Measurements from ENCODE around the gene PLBD1. TPM values are rescaled to one million over a fixed set of nuclear protein-coding genes. Genes with fewer than 3 reads are reported as not detected.

Gene PLBD1
- polyA plus RNA-seq, 2 of the 4 experiments (the other 2 are of a cell fraction) = 4.9 to 10.3 TPM

- no peak overlapping the region for H3K4me3 ChIP-seq
- 49% methylated on average over 3 of the region's 3 CpGs for WGBS (ENCODE audit: missing lambda C conversion rate)
- H3K9me3 ChIP-seq = no peaks in the 10 kb centered on the region; the same call in 2 of the 3 replicates
- no peak for ATAC-seq
- no peak overlapping the region for H3K27ac ChIP-seq
- DNase-seq (ENCODE audit: low read depth in 1 of 2, low spot score in 1 of 2) = no peak
- no peaks in the 10 kb centered on the region for H3K4me1 ChIP-seq
- no peak for FAIRE-seq
- no peak overlapping the region for H3K4me2 ChIP-seq
- POLR2A ChIA-PET = no interaction called here
- CTCF ChIA-PET = interaction anchor here (0.6 to 1.6 kb wide), 3 partner anchors 41 to 1044 kb away, joined by 3 to 8 read pairs (median 3); no protein-coding TSS in a partner anchor
- no peak for TF ChIP-seq ZFP36 (IDR thresholded peaks at IDR 0.05; ENCODE audit: borderline replicate concordance, partially characterized antibody)
- no peak for TF ChIP-seq KDM1A (IDR thresholded peaks at IDR 0.05; ENCODE audit: low read depth)
- TF ChIP-seq TFCP2L1 (CRISPR knock-in tag; IDR thresholded peaks at IDR 0.05) = no peak
- no peak for TF ChIP-seq NR3C1 (IDR thresholded peaks at IDR 0.05)
These were observed 44.0 kb upstream of the PLBD1 start for GRCh38 chr12:14611640-14612203.

- DNase-seq (ENCODE audit: low read depth in 1 of 2, low spot score in 1 of 2) (no peak), ATAC-seq (no peak), FAIRE-seq (no peak)
- ChIA-PET POLR2A (no interaction called here), CTCF (interaction anchor here (0.6 kb wide), 1 partner anchor 33 kb away, joined by 7 read pairs; no protein-coding TSS in a partner anchor)
- TF ChIP-seq ATOH8 (CRISPR knock-in tag; IDR thresholded peaks at IDR 0.05; ENCODE audit: low read depth) (no peak), CBX8 (IDR thresholded peaks at IDR 0.05) (no peak), CBX2 (IDR thresholded peaks at IDR 0.05; ENCODE audit: borderline replicate concordance, low read depth) (no peak), E2F6 (IDR thresholded peaks at IDR 0.05; ENCODE audit: borderline replicate concordance, low read depth) (no peak), CHD2 (IDR thresholded peaks at IDR 0.05; ENCODE audit: low read length, partially characterized antibody) (no peak), TP53 (CRISPR knock-in tag; IDR thresholded peaks at IDR 0.05) (no peak), HES2 (IDR thresholded peaks at IDR 0.05) (no peak), SREBF2 (IDR thresholded peaks at IDR 0.05) (no peak), ZNF302 (CRISPR knock-in tag; IDR thresholded peaks at IDR 0.05) (no peak), CTCF (IDR thresholded peaks at IDR 0.05) (no peak), MYC (IDR thresholded peaks at IDR 0.05; ENCODE audit: borderline replicate concordance, low read length) (no peak), ZC3H11A (IDR thresholded peaks at IDR 0.05) (no peak), RAD21 (conservative IDR thresholded peaks at IDR 0.05 in 1 of 2, IDR thresholded peaks at IDR 0.05 in 1 of 2) (no peak), HMGXB4 (CRISPR knock-in tag; IDR thresholded peaks at IDR 0.05; ENCODE audit: borderline replicate concordance) (no peak), SMC3 (IDR thresholded peaks at IDR 0.05) (no peak), JUN (IDR thresholded peaks at IDR 0.05) (no peak), JUNB (IDR thresholded peaks at IDR 0.05) (no peak), FOSL2 (IDR thresholded peaks at IDR 0.05) (no peak), FOSL2 (CRISPR knock-in tag; IDR thresholded peaks at IDR 0.05) (no peak)
- Histone ChIP-seq H3K4me3 (no peak overlapping the region), H3K9me3 (peaks cover 35% of the 10 kb centered on the region; the same call in 1 of the 3 replicates), H3K27ac (no peak overlapping the region), H3K4me1 (no peaks in the 10 kb centered on the region), H3K4me2 (no peak overlapping the region)
These were observed 39.9 kb upstream of the PLBD1 start for GRCh38 chr12:14607568-14607967.

Measured in A549 (cell line).